Testis (tissue), 3 donors: Measurements from ENCODE around the gene PGAM2. TPM values are rescaled to one million over a fixed set of nuclear protein-coding genes. Genes with fewer than 3 reads are reported as not detected.
"Not testable (repeated sequence)": the region's sequence is repeated elsewhere in the genome, so short reads cannot be mapped to it uniquely, and the experiment has no call there.

Experiments
- DNase-seq: peaks from one replicate; pipeline ENCODE4 v3.0.0-alpha.2; 2019
- H3K27ac ChIP-seq, 2 donors: fragments of 200-600 bp; sonication (generic); one replicate each; pipeline ENCODE4 v1.5.1; 2019
- H3K27me3 ChIP-seq: fragments of 200-600 bp; sonication (generic); one replicate; pipeline ENCODE4 v1.5.1; 2019
- H3K36me3 ChIP-seq: fragments of 200-600 bp; sonication (generic); one replicate; pipeline ENCODE4 v1.5.1; 2017; ENCODE audit warnings: low read depth; ENCODE audit errors: missing control alignments
- H3K4me1 ChIP-seq: fragments of 200-600 bp; sonication (generic); one replicate; pipeline ENCODE4 v1.5.1; 2019
- H3K4me3 ChIP-seq, 2 donors: fragments of 200-600 bp; sonication (generic); one replicate each; pipeline ENCODE4 v1.5.1; 2017 to 2019
- H3K9me3 ChIP-seq: fragments of 200-600 bp; sonication (generic); one replicate; pipeline ENCODE4 v1.5.1; 2017
- POLR2A ChIP-seq: fragments of 450-650 bp; IDR thresholded peaks from one replicate; pipeline ENCODE4 v1.6.1; 2017; ENCODE audit warnings: antibody characterized with exemption, mild to moderate bottlenecking, moderate library complexity
- WGBS, 2 donors: methylation state at CpG; one replicate each; pipeline ENCODE4 v1.1.5; 2018; 5-methylcytosine and 5-hydroxymethylcytosine counted together
- intact Hi-C: fragments of 100-400 bp; cut with DNase I; formaldehyde crosslinking; loops from one replicate; pipeline ENCODE4 v1.15.1; 2023; ENCODE audit warnings: low total_unique reads
- polyA plus RNA-seq: library from polyadenylated mRNA; stranded (reverse); fragments of 350-450 nt; fragmentation: Illumina TruSeq; extraction: RNeasy Lipid Tissue Mini Kit (QIAGEN cat#74804); gene quantifications from one replicate; pipeline ENCODE4 v1.2.3, GENCODE V29; 2014; ENCODE audit warnings: low read depth, low replicate concordance; ENCODE audit not compliant: insufficient read depth
- total RNA-seq, 2 donors: library from RNA; depleted of rRNA; stranded (reverse); fragments of >200 nt; gene quantifications; one replicate each; pipeline ENCODE4 v1.2.3, GENCODE V29; 2016

The PGAM2 gene
- total and polyA plus RNA-seq, 3 donors from 2014 or later = 85.1 to 298 (median 139) TPM

GRCh38 chr7:44042221-44042620 is 23.1 kb downstream of the PGAM2 start:
- H3K4me1 ChIP-seq = peaks cover 16% of the 10 kb centered on the region
- no peak for DNase-seq
- H3K4me3 ChIP-seq = no peak overlapping the region
- no peak for TF ChIP-seq POLR2A
- no peaks in the 10 kb centered on the region for H3K9me3 ChIP-seq
- intact Hi-C loops = no loop called here
- H3K36me3 ChIP-seq = no peaks in the 10 kb centered on the region
- no peaks in the 10 kb centered on the region for H3K27me3 ChIP-seq
- H3K27ac ChIP-seq = no peak overlapping the region
- WGBS, 2 donors = 73 to 82% methylated on average over 2 of the region's 2 CpGs

- DNase-seq, H3K27me3 ChIP-seq, H3K9me3 ChIP-seq, intact Hi-C loops, H3K27ac ChIP-seq, H3K36me3 ChIP-seq: not testable (repeated sequence)
- Histone ChIP-seq H3K4me3 (peak overlapping the region; percentile 15 to 36), H3K4me1 (peaks cover 12% of the 10 kb centered on the region)
- 1% methylated on average over 22 of the region's 46 CpGs; no CpG with 5 or more reads in 1 of the 2 donors for WGBS, 2 donors
Measured at GRCh38 chr7:44040493-44040891, 24.9 kb downstream of the PGAM2 start.

DNA sequence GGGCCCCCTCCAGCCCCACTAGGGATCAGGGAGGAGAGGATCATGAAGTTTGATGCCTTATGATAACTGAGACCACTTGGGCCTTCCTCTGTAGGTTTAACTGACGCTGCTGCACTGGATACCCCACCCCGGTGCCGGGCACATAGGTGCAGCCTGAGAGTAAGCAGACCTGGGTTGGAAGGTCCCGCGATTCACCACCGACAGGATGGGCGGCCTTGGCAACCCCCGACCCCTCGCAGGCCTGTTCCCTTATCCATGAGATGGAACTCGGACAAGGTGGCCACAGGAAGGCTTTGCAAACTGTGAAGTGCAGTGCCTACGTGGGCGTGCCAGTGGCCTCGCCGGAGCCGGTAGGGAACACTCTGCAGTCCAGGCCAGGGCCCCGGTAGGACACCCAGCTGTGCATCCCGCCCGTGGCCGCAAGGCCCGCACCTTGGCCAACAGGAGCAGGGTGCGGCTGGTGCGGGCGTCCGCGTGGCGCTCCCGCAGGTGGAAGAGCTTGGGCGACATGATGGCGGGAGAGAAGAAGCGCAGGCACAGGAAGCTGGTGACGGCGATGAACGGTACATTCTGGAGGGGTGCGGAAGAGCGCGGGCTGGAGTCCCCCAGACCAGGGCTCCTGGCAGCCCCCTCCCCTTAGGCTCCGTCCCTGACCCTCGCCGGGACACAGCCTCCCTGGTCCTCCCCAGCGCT is 25.4 kb downstream of the PGAM2 start:
- H3K27ac ChIP-seq, H3K9me3 ChIP-seq, DNase-seq, intact Hi-C loops, H3K27me3 ChIP-seq, H3K36me3 ChIP-seq, H3K4me1 ChIP-seq: not testable (repeated sequence)
- H3K4me3 ChIP-seq = peak overlapping the region; percentile 15 to 36
- WGBS, 2 donors = 8% methylated on average over 10 of the region's 40 CpGs; no CpG with 5 or more reads in 1 of the 2 donors

- H3K27me3 ChIP-seq, H3K4me3 ChIP-seq, H3K9me3 ChIP-seq, H3K27ac ChIP-seq, intact Hi-C loops, H3K4me1 ChIP-seq, H3K36me3 ChIP-seq: not testable (repeated sequence)
- peak; percentile 83 for DNase-seq
- WGBS, 2 donors = 0 to 7% methylated on average over 6 to 15 of the region's 26 CpGs
Measured at GRCh38 chr7:44038961-44039558, 26.3 kb downstream of the PGAM2 start.

DNA sequence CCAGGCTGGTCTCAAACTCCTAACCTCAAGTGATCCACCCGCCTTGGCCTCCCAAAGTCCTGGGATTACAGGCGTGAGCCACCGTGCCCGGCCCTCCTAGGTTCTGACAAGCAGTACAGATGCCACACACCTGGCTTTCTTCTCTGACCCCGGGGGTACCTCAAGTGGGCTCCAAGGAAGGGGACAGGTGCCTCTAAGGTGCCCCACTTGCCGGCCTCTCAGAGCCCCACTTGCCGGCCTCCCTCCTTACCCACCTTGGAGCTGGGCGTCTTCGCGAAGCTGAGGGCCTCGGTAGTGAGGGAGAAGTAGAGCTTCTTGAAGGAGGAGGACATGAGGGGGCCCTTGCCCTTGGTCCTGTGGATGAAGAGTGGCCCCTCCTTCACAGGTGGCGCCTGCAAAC is 26.8 kb downstream of the PGAM2 start:
- DNase-seq, intact Hi-C loops, H3K4me3 ChIP-seq, H3K4me1 ChIP-seq, H3K27ac ChIP-seq, H3K9me3 ChIP-seq, H3K27me3 ChIP-seq, H3K36me3 ChIP-seq: not testable (repeated sequence)
- 40 to 41% methylated on average over 6 of the region's 12 CpGs for WGBS, 2 donors

- H3K9me3 ChIP-seq, intact Hi-C loops, H3K4me3 ChIP-seq, H3K27me3 ChIP-seq, DNase-seq, H3K27ac ChIP-seq, H3K4me1 ChIP-seq, H3K36me3 ChIP-seq: not testable (repeated sequence)
- WGBS, 2 donors = 67 to 80% methylated on average over 2 of the region's 2 CpGs
Measured at GRCh38 chr7:44037951-44038350, 27.4 kb downstream of the PGAM2 start.

DNA sequence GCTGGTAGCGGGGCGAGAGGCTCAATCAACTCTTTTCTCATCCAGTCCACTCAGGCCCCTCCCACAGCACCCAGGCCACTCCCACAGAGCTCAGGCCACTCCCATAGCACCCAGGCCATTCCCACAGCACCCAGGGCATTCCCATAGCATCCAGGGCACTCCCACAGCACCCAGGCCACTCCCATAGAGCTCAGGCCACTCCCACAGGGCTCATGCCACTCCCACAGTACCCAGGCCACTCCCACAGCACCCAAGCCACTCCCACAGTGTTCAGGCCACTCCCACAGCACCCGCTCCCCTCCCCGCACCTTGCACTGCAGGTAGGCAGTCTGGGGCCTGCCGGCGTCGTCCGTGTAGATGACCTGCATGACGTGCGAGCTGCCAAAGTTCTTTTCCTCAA is 29.0 kb downstream of the PGAM2 start:
- intact Hi-C loops, H3K27ac ChIP-seq, DNase-seq, H3K27me3 ChIP-seq, H3K4me1 ChIP-seq, H3K9me3 ChIP-seq, H3K4me3 ChIP-seq, H3K36me3 ChIP-seq: not testable (repeated sequence)
- 27 to 44% methylated on average over 8 of the region's 10 CpGs for WGBS, 2 donors

- H3K27me3 ChIP-seq, H3K36me3 ChIP-seq, H3K27ac ChIP-seq, H3K4me1 ChIP-seq, H3K4me3 ChIP-seq, intact Hi-C loops, DNase-seq, H3K9me3 ChIP-seq: not testable (repeated sequence)
- 87 to 93% methylated on average over 12 to 16 of the region's 18 CpGs for WGBS, 2 donors
Measured at GRCh38 chr7:44033971-44034844, 31.2 kb downstream of the PGAM2 start.

DNA sequence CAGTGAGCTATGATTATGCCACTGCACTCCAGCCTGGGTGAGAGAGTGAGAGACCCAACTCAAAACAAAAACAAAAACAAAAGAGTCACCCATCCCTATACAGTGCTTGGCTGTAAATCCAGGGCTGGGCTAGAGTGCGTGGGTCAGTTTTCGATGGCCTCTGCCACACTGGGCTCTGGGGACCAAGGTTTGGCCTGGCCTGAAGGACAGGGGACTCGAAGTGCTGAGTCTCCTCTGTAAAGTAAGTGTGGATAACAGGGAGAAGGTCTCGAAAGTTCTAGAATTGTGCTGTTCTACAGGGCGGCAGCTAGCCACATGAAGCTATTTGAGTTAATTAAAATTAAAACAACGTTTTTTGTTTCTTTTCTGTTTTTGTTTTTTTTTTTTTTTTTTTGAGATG is 33.3 kb downstream of the PGAM2 start:
- not testable (repeated sequence) for H3K27me3 ChIP-seq, H3K27ac ChIP-seq, DNase-seq

DNA sequence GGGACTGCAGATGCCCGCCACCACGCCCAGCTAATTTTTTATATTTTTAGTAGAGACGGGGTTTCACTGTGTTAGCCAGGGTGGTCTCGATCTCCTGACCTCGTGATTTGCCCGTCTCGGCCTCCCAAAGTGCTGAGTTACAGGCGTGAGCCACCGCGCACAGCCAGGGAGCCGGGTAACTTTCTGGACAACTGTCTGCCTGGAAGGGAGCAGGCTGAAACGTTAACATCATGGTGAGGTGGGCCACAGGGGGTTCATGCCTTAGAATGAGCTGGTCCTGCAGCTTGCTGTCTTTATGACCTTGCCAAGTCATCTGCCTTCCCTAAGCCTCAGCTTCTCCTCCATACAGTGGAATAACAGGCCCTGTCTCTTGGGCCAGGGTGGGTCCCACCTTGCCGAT is 34.0 kb downstream of the PGAM2 start:
- DNase-seq, H3K4me3 ChIP-seq, H3K36me3 ChIP-seq, H3K27ac ChIP-seq, H3K27me3 ChIP-seq, intact Hi-C loops, H3K9me3 ChIP-seq, H3K4me1 ChIP-seq: not testable (repeated sequence)
- WGBS, 2 donors = 77 to 93% methylated on average over 12 of the region's 13 CpGs

More for the DNA sequence above, 33.3 kb downstream of the PGAM2 start:
- 77 to 87% methylated on average over 6 of the region's 6 CpGs for WGBS, 2 donors
- H3K4me3 ChIP-seq, H3K36me3 ChIP-seq, intact Hi-C loops, H3K9me3 ChIP-seq, H3K4me1 ChIP-seq: not testable (repeated sequence)

DNA sequence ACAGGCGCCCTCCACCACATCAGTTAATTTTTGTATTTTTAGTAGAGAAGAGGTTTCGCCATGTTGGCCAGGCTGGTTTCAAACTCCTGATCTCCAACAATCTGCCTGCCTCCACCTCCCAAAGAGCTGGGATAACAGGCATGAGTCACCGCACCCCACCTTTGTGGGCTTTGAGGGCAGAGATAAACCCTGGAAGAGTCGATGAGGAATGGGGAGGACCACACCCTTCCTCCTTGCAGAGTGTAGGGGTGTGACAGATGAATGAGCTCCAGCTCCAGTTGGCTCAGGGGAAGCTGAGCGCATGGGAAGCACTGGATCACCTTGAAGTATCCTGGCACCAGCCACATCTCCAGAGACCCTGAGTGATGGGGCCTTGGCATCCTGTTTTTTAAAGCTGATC is 35.3 kb downstream of the PGAM2 start:
- intact Hi-C loops, H3K27me3 ChIP-seq, H3K36me3 ChIP-seq, H3K9me3 ChIP-seq, H3K4me1 ChIP-seq, H3K4me3 ChIP-seq, DNase-seq, H3K27ac ChIP-seq: not testable (repeated sequence)
- 100% methylated on average over 2 of the region's 5 CpGs; no CpG with 5 or more reads in 1 of the 2 donors for WGBS, 2 donors
